PC-9 (cell line): ENCODE data around the gene SOS1. TPM values are rescaled to one million over a fixed set of nuclear protein-coding genes. Genes with fewer than 3 reads are reported as not detected.

Source experiments
- BruUV-seq: library from RNA; stranded (reverse); fragments of 400-500 nt; replicated peaks from 2 replicates; lab custom pipeline; 2021; lab: Mats Ljungman, UMichigan
- CTCF ChIA-PET: fragments of 300-600 bp; sonication (Branson Sonifier 250); formaldehyde crosslinking; loops from one replicate; lab custom pipeline; 2022; ENCODE audit warnings: antibody characterized with exemption; lab: Charles Lee
- POLR2A ChIA-PET: fragments of 300-600 bp; sonication (Branson Sonifier 250); formaldehyde crosslinking; loops from one replicate; lab custom pipeline; 2022; ENCODE audit warnings: antibody characterized with exemption; ENCODE audit not compliant: unreplicated experiment; lab: Charles Lee
- DNase-seq, 2 experiments: peaks; one replicate each; pipeline versions ENCODE4 v3.0.0 to v3.0.0-alpha.2; 2015 to 2022; ENCODE audit warnings: mixed read lengths in 1 of 2
- H2AFZ ChIP-seq: fragments of 200-600 bp; sonication (generic); 2 replicates; pipeline ENCODE4 v1.8.1; 2017; ENCODE audit warnings: antibody characterized with exemption
- H3F3A ChIP-seq: fragments of 200-600 bp; sonication (generic); 2 replicates; pipeline ENCODE4 v1.8.1; 2017; ENCODE audit warnings: antibody characterized with exemption, mild to moderate bottlenecking, low read depth; ENCODE audit not compliant: insufficient read depth
- H3K27ac ChIP-seq: fragments of 200-600 bp; sonication (generic); 2 replicates; pipeline ENCODE4 v1.6.1; 2016; ENCODE audit warnings: mixed run types
- H3K27me3 ChIP-seq: fragments of 200-600 bp; sonication (generic); 2 replicates; pipeline ENCODE4 v1.6.1; 2016; ENCODE audit warnings: low read depth, mixed run types; ENCODE audit not compliant: insufficient read depth
- H3K36me3 ChIP-seq: fragments of 200-600 bp; sonication (generic); 2 replicates; pipeline ENCODE4 v1.6.1; 2016; ENCODE audit warnings: low read depth, mixed run types
- H3K4me1 ChIP-seq: fragments of 200-600 bp; sonication (generic); replicated peaks from 2 replicates; pipeline ENCODE4 v1.6.1; 2016; ENCODE audit warnings: mixed run types; ENCODE audit not compliant: insufficient read depth
- H3K4me2 ChIP-seq: fragments of 200-600 bp; sonication (generic); 2 replicates; pipeline ENCODE4 v1.6.1; 2017; ENCODE audit warnings: mixed run types
- H3K4me3 ChIP-seq: fragments of 200-600 bp; sonication (generic); 2 replicates; pipeline ENCODE4 v1.6.1; 2016; ENCODE audit warnings: mixed run types
- H3K79me2 ChIP-seq: fragments of 200-600 bp; sonication (generic); 2 replicates; pipeline ENCODE4 v1.6.1; 2017; ENCODE audit warnings: low read depth, mixed run types
- H3K9me2 ChIP-seq: fragments of 200-600 bp; sonication (generic); 2 replicates; pipeline ENCODE4 v1.8.1; 2017; ENCODE audit warnings: mild to moderate bottlenecking; ENCODE audit not compliant: insufficient read depth
- H3K9me3 ChIP-seq: fragments of 200-600 bp; sonication (generic); 2 replicates; pipeline ENCODE4 v1.8.1; 2016; ENCODE audit warnings: low read depth; ENCODE audit not compliant: insufficient read depth
- H4K20me1 ChIP-seq: fragments of 200-600 bp; sonication (generic); 2 replicates; pipeline ENCODE4 v1.8.1; 2017; ENCODE audit not compliant: insufficient read depth
- EZH2 ChIP-seq: fragments of 200-600 bp; sonication (generic); IDR thresholded peaks from 2 replicates; pipeline ENCODE4 v1.8.0; 2017; ENCODE audit warnings: antibody characterized with exemption, low read depth
- intact Hi-C: fragments of 100-400 bp; cut with micrococcal nuclease; formaldehyde crosslinking; loops from one replicate; pipeline ENCODE4 v1.10.0; 2022; ENCODE audit not compliant: unreplicated experiment
- total RNA-seq: library from RNA; stranded (reverse); gene quantifications from 2 replicates; pipeline ENCODE4 v1.2.3, GENCODE V29; 2021
- TF ChIP-seq, protein P1 (sequence below): fragments of 200-600 bp; sonication (generic); conservative IDR thresholded peaks from 2 replicates; pipeline ENCODE4 v1.6.1; 2017; ENCODE audit warnings: mixed run types, antibody characterized with exemption, mild to moderate bottlenecking, moderate library complexity

The SOS1 gene
- total RNA-seq, 1 experiment from 2014 or later = 34.7 TPM

GRCh38 chr2:39120521-39120770, 405 bp downstream of the SOS1 start:
- H3K79me2 ChIP-seq = peaks cover 66% of the 10 kb centered on the region

DNA sequence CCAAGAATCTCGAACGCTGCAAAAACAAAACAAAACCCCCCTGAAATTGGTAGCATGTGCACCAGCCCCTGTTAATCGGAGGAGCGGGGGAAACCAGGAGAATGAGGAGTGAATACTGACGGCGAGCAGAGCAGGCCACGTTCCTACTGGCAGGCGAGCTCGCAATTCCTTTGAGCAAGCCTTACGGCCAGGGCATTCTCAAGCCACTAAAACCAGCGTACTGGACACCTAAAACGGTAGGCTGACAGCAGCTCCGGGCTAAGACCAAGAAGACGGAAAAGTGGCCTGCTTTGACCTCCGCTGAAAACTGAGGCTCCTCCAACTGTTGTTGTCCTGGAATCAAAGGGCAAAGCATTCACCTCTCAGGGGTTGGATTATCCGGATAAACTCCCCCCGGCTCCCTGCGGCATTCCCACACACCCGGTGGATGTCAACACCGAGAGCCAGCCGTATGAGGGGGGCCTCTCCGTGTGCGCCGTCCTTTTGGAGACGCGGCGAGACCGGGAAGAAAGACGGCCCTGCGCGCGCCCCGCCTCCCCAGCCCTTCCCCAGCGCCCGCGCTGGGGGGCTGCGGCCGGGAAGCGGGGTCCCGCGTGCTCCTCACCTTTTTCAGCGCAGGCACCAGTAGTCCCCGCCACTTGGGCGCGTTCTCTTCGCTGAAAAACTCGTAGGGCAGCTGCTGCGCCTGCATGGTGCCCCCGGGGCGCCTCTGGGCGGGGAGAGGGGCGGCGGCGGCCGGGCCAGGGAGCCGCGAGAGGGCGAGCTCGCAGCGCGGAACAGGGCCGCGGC, 925 bp downstream of the SOS1 start:
- peak; percentile 61 to 71 for DNase-seq
- Histone ChIP-seq H3K4me2 (peak overlapping the region; percentile 99), H3K79me2 (peaks cover 71% of the 10 kb centered on the region), H3K27ac (peak overlapping the region; percentile 37), H3K9me3 (no peaks in the 10 kb centered on the region), H3K4me3 (peak overlapping the region; percentile 81), H3K4me1 (peaks cover 37% of the 10 kb centered on the region), H3K9me2 (no peaks in the 10 kb centered on the region), H3F3A (peaks cover 27% of the 10 kb centered on the region), H3K27me3 (no peaks in the 10 kb centered on the region), H2AFZ (peak overlapping the region; percentile 82), H3K36me3 (no peaks in the 10 kb centered on the region), H4K20me1 (peaks cover 27% of the 10 kb centered on the region; the same call in 1 of the 2 replicates)
- TF ChIP-seq, protein P1, sequence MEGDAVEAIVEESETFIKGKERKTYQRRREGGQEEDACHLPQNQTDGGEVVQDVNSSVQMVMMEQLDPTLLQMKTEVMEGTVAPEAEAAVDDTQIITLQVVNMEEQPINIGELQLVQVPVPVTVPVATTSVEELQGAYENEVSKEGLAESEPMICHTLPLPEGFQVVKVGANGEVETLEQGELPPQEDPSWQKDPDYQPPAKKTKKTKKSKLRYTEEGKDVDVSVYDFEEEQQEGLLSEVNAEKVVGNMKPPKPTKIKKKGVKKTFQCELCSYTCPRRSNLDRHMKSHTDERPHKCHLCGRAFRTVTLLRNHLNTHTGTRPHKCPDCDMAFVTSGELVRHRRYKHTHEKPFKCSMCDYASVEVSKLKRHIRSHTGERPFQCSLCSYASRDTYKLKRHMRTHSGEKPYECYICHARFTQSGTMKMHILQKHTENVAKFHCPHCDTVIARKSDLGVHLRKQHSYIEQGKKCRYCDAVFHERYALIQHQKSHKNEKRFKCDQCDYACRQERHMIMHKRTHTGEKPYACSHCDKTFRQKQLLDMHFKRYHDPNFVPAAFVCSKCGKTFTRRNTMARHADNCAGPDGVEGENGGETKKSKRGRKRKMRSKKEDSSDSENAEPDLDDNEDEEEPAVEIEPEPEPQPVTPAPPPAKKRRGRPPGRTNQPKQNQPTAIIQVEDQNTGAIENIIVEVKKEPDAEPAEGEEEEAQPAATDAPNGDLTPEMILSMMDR = 0 out of 2 replicates have a peak, but pooled peaks have one; percentile 24
- no peak for TF ChIP-seq EZH2
- no TSS peak for BruUV-seq
- intact Hi-C loops = loop anchor here (1.0 kb wide), 2 partner anchors 108 to 173 kb away; no protein-coding TSS in a partner anchor
- ChIA-PET CTCF (interaction anchor here (0.9 to 1.4 kb wide), 2 partner anchors 108 to 172 kb away, joined by 5 read pairs; no protein-coding TSS in a partner anchor), POLR2A (interaction anchor here (0.6 to 1.0 kb wide), 3 partner anchors 10 to 385 kb away, joined by 3 to 6 read pairs (median 3); partner anchors contain the start of gene SRSF7)

More at GRCh38 chr2:39120521-39120770, 405 bp downstream of the SOS1 start:
- H3K27me3 ChIP-seq = no peaks in the 10 kb centered on the region
- peak overlapping the region; percentile 86; the same call in 1 of the 2 replicates for H3K27ac ChIP-seq
- peaks cover 32% of the 10 kb centered on the region for H3F3A ChIP-seq
- ChIA-PET CTCF (interaction anchor here (0.7 to 1.4 kb wide), 3 partner anchors 108 to 365 kb away, joined by 4 to 5 read pairs (median 5); no protein-coding TSS in a partner anchor), POLR2A (interaction anchor here (0.6 to 1.0 kb wide), 5 partner anchors 57 to 405 kb away, joined by 3 to 5 read pairs (median 3); partner anchors contain the start of gene SRSF7)
- BruUV-seq = no TSS peak
- no peaks in the 10 kb centered on the region for H3K36me3 ChIP-seq
- H2AFZ ChIP-seq = no peak overlapping the region
- peak overlapping the region; percentile 81; the same call in 1 of the 2 replicates for H3K4me3 ChIP-seq
- no peaks in the 10 kb centered on the region for H3K9me3 ChIP-seq
- peaks cover 41% of the 10 kb centered on the region for H3K4me1 ChIP-seq
- intact Hi-C loops = loop anchor here (1.0 kb wide), 1 partner anchor 108 kb away; no protein-coding TSS in a partner anchor
- H3K4me2 ChIP-seq = no peak overlapping the region
- no peaks in the 10 kb centered on the region for H3K9me2 ChIP-seq
- peaks cover 27% of the 10 kb centered on the region; the same call in 1 of the 2 replicates for H4K20me1 ChIP-seq
- no peak for TF ChIP-seq EZH2
- TF ChIP-seq, protein P1 = no peak
- DNase-seq = no peak

- H3K27me3 ChIP-seq = no peaks in the 10 kb centered on the region
- peak overlapping the region; percentile 99 for H3K4me2 ChIP-seq
- ChIA-PET CTCF (no interaction called here), POLR2A (interaction anchor here (0.6 kb wide), 1 partner anchor 171 kb away, joined by 4 read pairs; no protein-coding TSS in a partner anchor)
- H3K79me2 ChIP-seq = peaks cover 81% of the 10 kb centered on the region
- TF ChIP-seq EZH2 = no peak
- TF ChIP-seq, protein P1 = no peak
- H4K20me1 ChIP-seq = peaks cover 27% of the 10 kb centered on the region; the same call in 1 of the 2 replicates
- peak overlapping the region; percentile 37 for H3K27ac ChIP-seq
- peak overlapping the region; percentile 81 for H3K4me3 ChIP-seq
- DNase-seq = no peak
- H3K9me3 ChIP-seq = no peaks in the 10 kb centered on the region
- TSS peak; percentile 26 for BruUV-seq
- no peaks in the 10 kb centered on the region for H3K9me2 ChIP-seq
- H3F3A ChIP-seq = peaks cover 21% of the 10 kb centered on the region
- intact Hi-C loops = loop anchor here (1.0 kb wide), 1 partner anchor 172 kb away; no protein-coding TSS in a partner anchor
- peaks cover 37% of the 10 kb centered on the region for H3K4me1 ChIP-seq
- no peaks in the 10 kb centered on the region for H3K36me3 ChIP-seq
- H2AFZ ChIP-seq = peak overlapping the region; percentile 82; the same call in 1 of the 2 replicates
Measured at GRCh38 chr2:39118786-39119499, 1.9 kb downstream of the SOS1 start.
